B cell (primary cell): ENCODE measurements around the gene SERPINF2. TPM values are rescaled to one million over a fixed set of nuclear protein-coding genes. Genes with fewer than 3 reads are reported as not detected.

Experiments
- ATAC-seq: fragments of 200-7000 bp; cut with Tn5 transposase; one replicate; pipeline ENCODE4 v1.10.0; 2021; ENCODE audit warnings: low read depth, mild to moderate bottlenecking, moderate number of reproducible peaks, moderate library complexity
- CTCF ChIA-PET: fragments of 350-600 bp; sonication (Branson Sonifier 250); formaldehyde crosslinking; loops from one replicate; lab custom pipeline; 2021; ENCODE audit warnings: antibody characterized with exemption, inconsistent platforms; lab: Charles Lee
- POLR2A ChIA-PET: fragments of 350-600 bp; sonication (Branson Sonifier 250); formaldehyde crosslinking; loops from one replicate; lab custom pipeline; 2021; ENCODE audit warnings: antibody characterized with exemption; lab: Charles Lee
- DNase-seq: peaks from one replicate; pipeline ENCODE4 v3.0.0; 2013
- H2AFZ ChIP-seq: 2 replicates; pipeline ENCODE4 v1.6.1; 2012; ENCODE audit warnings: mild to moderate bottlenecking, low read depth, low read length; ENCODE audit not compliant: insufficient read depth, poor library complexity, severe bottlenecking
- H3K27ac ChIP-seq, 2 donors: 1 replicate in 1 of 2; 2 replicates in 1 of 2; pipeline ENCODE4 v1.5.1; 2012 to 2013; ENCODE audit warnings: low read length in 2 of 2, mild to moderate bottlenecking in 2 of 2, moderate library complexity in 1 of 2
- H3K27me3 ChIP-seq, 4 experiments: fragments of 200-600 bp in 1 of 4; sonication (generic) in 1 of 4; replicated peaks in 1 of 4; 1 replicate in 2 of 4; 2 replicates in 2 of 4; pipeline versions ENCODE4 v1.6.1 to v1.7.0; 2013 to 2016; ENCODE audit warnings: low read length in 3 of 4, mild to moderate bottlenecking in 2 of 4, mixed read lengths in 1 of 4, moderate library complexity in 1 of 4; ENCODE audit not compliant: insufficient read depth in 4 of 4, control insufficient read depth in 3 of 4; ENCODE audit errors: control extremely low read depth in 1 of 4
- H3K36me3 ChIP-seq, 2 experiments: replicated peaks in 1 of 2; 1 replicate in 1 of 2; 2 replicates in 1 of 2; pipeline versions ENCODE4 v1.6.1 to v1.7.1; 2013; ENCODE audit warnings: low read length in 1 of 2; ENCODE audit not compliant: insufficient read depth in 2 of 2, control insufficient read depth in 1 of 2; ENCODE audit errors: control extremely low read depth in 1 of 2, extremely low read depth in 1 of 2
- H3K4me1 ChIP-seq, 2 donors: fragments of 200-600 bp in 1 of 2; sonication (generic) in 1 of 2; 1 replicate in 1 of 2; 2 replicates in 1 of 2; pipeline versions ENCODE4 v1.5.1 to v1.6.1; 2013 to 2017; ENCODE audit warnings: low read length in 2 of 2; ENCODE audit not compliant: control insufficient read depth in 2 of 2, insufficient read depth in 2 of 2
- H3K4me2 ChIP-seq: replicated peaks from 2 replicates; pipeline ENCODE3; 2012; ENCODE audit warnings: mild to moderate bottlenecking, low read depth, low read length; ENCODE audit not compliant: poor library complexity, severe bottlenecking
- H3K4me3 ChIP-seq, 5 experiments: fragments of 200-600 bp in 1 of 5; sonication (generic) in 1 of 5; 1 replicate in 3 of 5; 2 replicates in 2 of 5; pipeline versions ENCODE4 v1.5.1 to v1.7.0; 2011 to 2016; ENCODE audit warnings: low read length in 4 of 5, mild to moderate bottlenecking in 4 of 5, low read depth in 2 of 5, control low read depth in 1 of 5, moderate library complexity in 1 of 5; ENCODE audit not compliant: insufficient read depth in 1 of 5; ENCODE audit errors: control extremely low read depth in 1 of 5, extremely low read depth in 1 of 5
- H3K79me2 ChIP-seq: fragments of 200-600 bp; sonication (generic); one replicate; pipeline ENCODE4 v1.6.0; 2016; ENCODE audit warnings: low read length; ENCODE audit not compliant: control insufficient read depth, insufficient read depth
- H3K9ac ChIP-seq: fragments of 200-600 bp; sonication (generic); 2 replicates; pipeline ENCODE4 v1.6.1; 2017; ENCODE audit warnings: mild to moderate bottlenecking, low read length, moderate library complexity
- H3K9me3 ChIP-seq, 3 donors: one replicate each; pipeline versions ENCODE4 v1.6.1 to v1.7.1; 2013; ENCODE audit warnings: low read length in 2 of 3; ENCODE audit not compliant: control insufficient read depth in 2 of 3, insufficient read depth in 1 of 3; ENCODE audit errors: control extremely low read depth in 1 of 3
- H4K20me1 ChIP-seq: 2 replicates; pipeline ENCODE4 v1.6.0; 2012; ENCODE audit warnings: mild to moderate bottlenecking, low read length; ENCODE audit not compliant: insufficient read depth, control insufficient read depth, poor library complexity, severe bottlenecking
- H3K27ac Mint-ChIP-seq: one replicate; pipeline ENCODE4 v1.8.0; 2021; ENCODE audit warnings: mixed read lengths
- H3K27me3 Mint-ChIP-seq: one replicate; pipeline ENCODE4 v1.8.0; 2021; ENCODE audit warnings: mixed read lengths
- H3K4me1 Mint-ChIP-seq: one replicate; pipeline ENCODE4 v1.8.0; 2021; ENCODE audit warnings: mixed read lengths
- H3K4me3 Mint-ChIP-seq: one replicate; pipeline ENCODE4 v1.8.0; 2021; ENCODE audit warnings: mixed read lengths
- H3K9me3 Mint-ChIP-seq: one replicate; pipeline ENCODE4 v1.8.0; 2022; ENCODE audit warnings: mixed read lengths; ENCODE audit not compliant: insufficient read depth
- EZH2 ChIP-seq: IDR thresholded peaks from 2 replicates; pipeline ENCODE4 v1.6.1; 2012; ENCODE audit warnings: borderline replicate concordance, low read depth, mild to moderate bottlenecking, moderate library complexity, low read length; ENCODE audit not compliant: insufficient read depth, poor library complexity, severe bottlenecking
- WGBS: methylation state at CpG from one replicate; pipeline ENCODE4 v1.1.5; 2013; ENCODE audit warnings: missing lambda C conversion rate; ENCODE audit not compliant: insufficient coverage; 5-methylcytosine and 5-hydroxymethylcytosine counted together
- intact Hi-C: fragments of 100-400 bp; cut with micrococcal nuclease; formaldehyde crosslinking; loops from one replicate; pipeline ENCODE4 v1.10.0; 2022
- polyA plus RNA-seq: library from polyadenylated mRNA; depleted of rRNA; stranded (reverse); fragments of >200 nt; gene quantifications from 2 replicates; pipeline ENCODE4 v1.2.3, GENCODE V29; 2012
- total RNA-seq, 2 donors: library from RNA; stranded (reverse); fragments of 120-200 nt in 1 of 2; gene quantifications; 1 replicate in 1 of 2; 2 replicates in 1 of 2; pipeline versions ENCODE4 v1.2.3 to v1.2.4, GENCODE V29; 2013 to 2022
- TF ChIP-seq, protein P1 (sequence below): fragments of 200-600 bp; IDR thresholded peaks from one replicate; pipeline ENCODE4 v1.8.0; 2022; ENCODE audit warnings: antibody characterized with exemption, mild to moderate bottlenecking

SERPINF2 gene
- total and polyA plus RNA-seq, 2 donors (not counting 1 experiment from before 2014, with no cell fraction given): 0.97 to 3.9 TPM

DNA sequence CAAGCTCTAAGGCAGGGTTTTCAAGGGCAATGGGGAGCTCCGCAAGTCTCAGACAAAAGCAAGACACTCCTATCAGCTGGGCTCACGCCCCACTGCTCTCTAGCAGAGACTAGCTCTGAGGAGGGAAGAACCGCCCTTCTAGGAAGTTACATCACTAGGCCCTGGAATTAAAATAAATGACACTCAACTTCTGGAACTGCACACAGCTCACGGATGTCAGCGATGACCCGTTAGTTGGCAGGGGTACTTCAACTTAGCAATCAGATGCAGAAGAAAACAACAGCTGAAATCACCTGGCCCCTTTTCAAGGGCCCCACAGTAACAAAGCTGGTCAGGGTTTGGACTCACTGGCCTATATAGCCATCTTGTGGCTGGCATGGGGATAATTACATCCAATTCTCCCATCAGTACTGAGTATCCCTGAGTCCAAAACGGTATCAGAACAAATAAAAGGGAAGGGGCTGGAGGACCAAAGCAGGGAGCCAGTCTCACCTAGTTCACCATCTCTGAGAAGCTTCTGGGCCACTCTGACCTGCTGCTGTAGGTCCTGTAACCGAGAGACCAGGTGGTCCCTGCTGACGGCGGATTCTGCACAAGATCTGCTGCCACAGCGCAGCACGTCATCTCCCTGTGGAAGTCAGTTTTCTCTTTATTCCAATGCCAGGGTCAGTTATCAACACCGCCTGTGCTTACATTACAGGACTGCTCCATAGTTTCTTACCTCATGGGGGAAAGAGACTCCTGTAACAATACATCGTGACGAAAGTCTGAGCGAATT, 41.4 kb downstream of the SERPINF2 start:
- H3K79me2 ChIP-seq: no peaks in the 10 kb centered on the region
- TF ChIP-seq, protein P1, sequence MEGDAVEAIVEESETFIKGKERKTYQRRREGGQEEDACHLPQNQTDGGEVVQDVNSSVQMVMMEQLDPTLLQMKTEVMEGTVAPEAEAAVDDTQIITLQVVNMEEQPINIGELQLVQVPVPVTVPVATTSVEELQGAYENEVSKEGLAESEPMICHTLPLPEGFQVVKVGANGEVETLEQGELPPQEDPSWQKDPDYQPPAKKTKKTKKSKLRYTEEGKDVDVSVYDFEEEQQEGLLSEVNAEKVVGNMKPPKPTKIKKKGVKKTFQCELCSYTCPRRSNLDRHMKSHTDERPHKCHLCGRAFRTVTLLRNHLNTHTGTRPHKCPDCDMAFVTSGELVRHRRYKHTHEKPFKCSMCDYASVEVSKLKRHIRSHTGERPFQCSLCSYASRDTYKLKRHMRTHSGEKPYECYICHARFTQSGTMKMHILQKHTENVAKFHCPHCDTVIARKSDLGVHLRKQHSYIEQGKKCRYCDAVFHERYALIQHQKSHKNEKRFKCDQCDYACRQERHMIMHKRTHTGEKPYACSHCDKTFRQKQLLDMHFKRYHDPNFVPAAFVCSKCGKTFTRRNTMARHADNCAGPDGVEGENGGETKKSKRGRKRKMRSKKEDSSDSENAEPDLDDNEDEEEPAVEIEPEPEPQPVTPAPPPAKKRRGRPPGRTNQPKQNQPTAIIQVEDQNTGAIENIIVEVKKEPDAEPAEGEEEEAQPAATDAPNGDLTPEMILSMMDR: peak; percentile 73
- TF ChIP-seq EZH2: no peak
- peak overlapping the region; percentile 33 for H2AFZ ChIP-seq
- intact Hi-C loops: loop anchor here (1.0 to 2.0 kb wide), 5 partner anchors 19 to 115 kb away; partner anchors contain the start of genes PRPF8 and SMYD4
- 48% methylated on average over 12 of the region's 16 CpGs for WGBS
- Mint-ChIP-seq H3K4me1 (peaks cover 28% of the 10 kb centered on the region), H3K4me3 (peak overlapping the region; percentile 80), H3K9me3 (no peaks in the 10 kb centered on the region), H3K27me3 (no peaks in the 10 kb centered on the region), H3K27ac (peak overlapping the region; percentile 98)
- H3K4me2 ChIP-seq: peak overlapping the region; percentile 68
- peaks cover 27 to 30% of the 10 kb centered on the region in 2 donors for H3K4me1 ChIP-seq
- H3K27me3 ChIP-seq: no peaks in the 10 kb centered on the region
- ATAC-seq (peak; percentile 87), DNase-seq (peak; percentile 83)
- peaks cover 7 to 38% of the 10 kb centered on the region in 2 experiments for H3K36me3 ChIP-seq
- CTCF ChIA-PET: interaction anchor here (0.5 to 8.3 kb wide), 31 partner anchors 9 to 217 kb away, joined by 3 to 397 read pairs (median 7); partner anchors contain the start of genes PRPF8, RILP, SERPINF1 and WDR81
- POLR2A ChIA-PET: interaction anchor here (0.5 to 3.8 kb wide), 10 partner anchors 13 to 524 kb away, joined by 3 to 59 read pairs (median 10); partner anchors contain the start of genes SERPINF1, SLC43A2 and WDR81
- peak overlapping the region; percentile 16 for H3K9ac ChIP-seq
- H3K27ac ChIP-seq: peak overlapping the region; percentile 92 to 97
- peak overlapping the region in 2 of 5 experiments; percentile 15 to 22 for H3K4me3 ChIP-seq
- H3K9me3 ChIP-seq: no peaks in the 10 kb centered on the region
- H4K20me1 ChIP-seq: no peaks in the 10 kb centered on the region
